ENCODE measurements around the gene SOCS4. TPM values are rescaled to one million over a fixed set of nuclear protein-coding genes. Genes with fewer than 3 reads are reported as not detected.

The SOCS4 gene
- total and polyA plus RNA-seq, 8 donors, result 4.1 to 29.2 (median 11.2) TPM

DNA sequence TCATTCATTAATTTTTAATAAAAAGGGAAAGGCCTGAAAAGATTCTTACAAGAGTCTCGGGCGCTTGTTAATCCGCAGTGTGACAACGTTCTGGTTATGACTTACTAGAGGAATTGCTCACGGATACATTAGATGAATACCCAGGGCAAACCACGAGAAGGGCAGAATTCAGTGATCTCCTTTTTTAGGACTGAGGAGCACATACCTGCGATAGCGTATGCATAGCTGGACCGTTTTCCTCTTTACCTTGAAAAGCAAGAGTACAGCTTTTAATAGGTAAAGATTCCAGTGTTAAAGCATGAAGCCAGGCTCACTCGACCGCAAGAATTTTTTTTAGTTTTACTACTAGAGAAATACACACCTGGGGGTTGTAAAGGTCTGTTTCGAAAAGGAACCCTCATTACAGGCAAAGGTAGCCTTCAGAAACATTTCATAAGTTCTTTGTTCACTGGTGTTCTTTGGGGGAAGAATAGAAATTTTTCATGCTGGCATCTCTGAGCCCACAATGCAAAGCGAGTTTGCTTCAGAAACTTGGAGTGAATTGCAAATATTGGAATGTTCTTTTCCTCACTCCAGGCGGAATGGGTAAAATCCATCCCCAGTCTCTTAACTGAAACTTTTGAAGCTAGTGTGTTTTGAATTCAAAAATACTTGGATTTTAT, 25.4 kb downstream of the SOCS4 start:
- Histone ChIP-seq H3K9me3 (no peaks in the 10 kb centered on the region), H3K4me1 (peaks cover 36 to 54% (median 43%) of the 10 kb centered on the region in 4 donors), H3K4me3 (peak overlapping the region; percentile 55 to 96 (median 79)), H3K36me3 (peaks cover 0 to 11% (median under 1%) of the 10 kb centered on the region in 4 donors), H3K27me3 (no peaks in the 10 kb centered on the region), H3K27ac (peak overlapping the region; percentile 98 to 100 (median 100))
- intact Hi-C loops (cut with DNase I; ENCODE audit: low total_unique reads), result no loop called here
- WGBS, 5 donors, result 2 to 6% (median 3%) methylated on average over 14 of the region's 14 CpGs
- DNase-seq, result peak in 1 of 2 donors; percentile 55
- TF ChIP-seq POLR2AphosphoS5 (IDR thresholded peaks at IDR 0.05), result no peak

DNA sequence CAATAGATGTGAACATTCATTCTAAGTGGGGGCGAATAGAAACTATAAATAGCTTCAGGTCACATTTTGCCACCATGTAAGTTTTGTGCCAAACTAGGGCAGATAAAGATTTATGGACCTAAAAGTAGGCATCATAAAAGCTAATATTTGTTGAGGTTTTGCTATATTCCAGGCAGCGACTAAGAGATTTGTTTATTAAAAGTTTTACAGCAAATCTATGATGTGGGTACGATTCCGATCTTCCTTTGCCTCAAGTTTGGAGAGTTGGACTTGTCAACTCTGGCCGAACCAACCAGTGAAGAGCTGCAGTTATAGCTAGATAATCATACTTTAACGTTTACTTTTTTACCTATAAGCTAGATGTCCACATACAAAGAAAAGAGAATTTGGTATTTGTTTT, 26.0 kb downstream of the SOCS4 start:
- Histone ChIP-seq H3K27me3 (no peaks in the 10 kb centered on the region), H3K4me1 (peaks cover 36 to 61% (median 43%) of the 10 kb centered on the region in 4 donors), H3K4me3 (peak overlapping the region; percentile 55 to 96 (median 79)), H3K9me3 (no peaks in the 10 kb centered on the region), H3K36me3 (peaks cover 0 to 17% (median 6%) of the 10 kb centered on the region in 4 donors), H3K27ac (peak overlapping the region in 4 of 5 donors; percentile 98 to 100 (median 100))
- TF ChIP-seq POLR2AphosphoS5 (IDR thresholded peaks at IDR 0.05) (no peak), EP300 (IDR thresholded peaks at IDR 0.05) (no peak), POLR2A (IDR thresholded peaks at IDR 0.05) (no peak)
- 19 to 54% (median 37%) methylated on average over 6 of the region's 6 CpGs for WGBS, 5 donors
- peak in 1 of 2 donors; percentile 12 for DNase-seq
- intact Hi-C loops (cut with DNase I; ENCODE audit: low total_unique reads), result no loop called here

DNA sequence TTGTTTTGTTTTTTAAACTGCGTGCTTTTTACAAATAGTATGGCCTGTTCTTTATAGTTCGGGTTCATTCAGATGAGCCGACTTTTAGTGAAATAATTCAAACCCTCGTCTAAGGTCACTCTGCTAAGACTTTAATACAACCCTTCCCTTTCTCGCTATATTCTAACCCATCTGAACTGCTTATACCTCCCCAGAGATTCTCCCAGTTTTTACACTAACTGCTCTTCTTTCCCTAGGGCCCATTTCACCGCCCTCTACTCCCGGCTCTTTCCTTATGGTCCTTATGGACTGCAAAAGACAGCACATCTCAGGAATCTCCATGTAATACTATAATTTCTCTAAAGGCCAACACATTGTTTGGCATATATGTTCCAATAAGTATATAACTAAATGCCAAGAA, 26.5 kb downstream of the SOCS4 start:
- Histone ChIP-seq H3K4me1 (peaks cover 36 to 65% (median 43%) of the 10 kb centered on the region in 4 donors), H3K27me3 (no peaks in the 10 kb centered on the region), H3K27ac (peak overlapping the region in 3 of 5 donors; percentile 99 to 100 (median 100)), H3K9me3 (no peaks in the 10 kb centered on the region), H3K4me3 (peak overlapping the region in 2 of 4 donors; percentile 55 to 67), H3K36me3 (peaks cover under 1 to 22% (median 9%) of the 10 kb centered on the region in 4 donors)
- TF ChIP-seq EP300 (IDR thresholded peaks at IDR 0.05) (no peak), POLR2AphosphoS5 (IDR thresholded peaks at IDR 0.05) (no peak), POLR2A (IDR thresholded peaks at IDR 0.05) (no peak)
- TF ChIP-seq, protein P1, sequence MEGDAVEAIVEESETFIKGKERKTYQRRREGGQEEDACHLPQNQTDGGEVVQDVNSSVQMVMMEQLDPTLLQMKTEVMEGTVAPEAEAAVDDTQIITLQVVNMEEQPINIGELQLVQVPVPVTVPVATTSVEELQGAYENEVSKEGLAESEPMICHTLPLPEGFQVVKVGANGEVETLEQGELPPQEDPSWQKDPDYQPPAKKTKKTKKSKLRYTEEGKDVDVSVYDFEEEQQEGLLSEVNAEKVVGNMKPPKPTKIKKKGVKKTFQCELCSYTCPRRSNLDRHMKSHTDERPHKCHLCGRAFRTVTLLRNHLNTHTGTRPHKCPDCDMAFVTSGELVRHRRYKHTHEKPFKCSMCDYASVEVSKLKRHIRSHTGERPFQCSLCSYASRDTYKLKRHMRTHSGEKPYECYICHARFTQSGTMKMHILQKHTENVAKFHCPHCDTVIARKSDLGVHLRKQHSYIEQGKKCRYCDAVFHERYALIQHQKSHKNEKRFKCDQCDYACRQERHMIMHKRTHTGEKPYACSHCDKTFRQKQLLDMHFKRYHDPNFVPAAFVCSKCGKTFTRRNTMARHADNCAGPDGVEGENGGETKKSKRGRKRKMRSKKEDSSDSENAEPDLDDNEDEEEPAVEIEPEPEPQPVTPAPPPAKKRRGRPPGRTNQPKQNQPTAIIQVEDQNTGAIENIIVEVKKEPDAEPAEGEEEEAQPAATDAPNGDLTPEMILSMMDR (IDR thresholded peaks at IDR 0.05), result no peak
- no peak for DNase-seq
- 61 to 81% (median 70%) methylated on average over 7 of the region's 7 CpGs for WGBS, 5 donors
- intact Hi-C loops (cut with DNase I; ENCODE audit: low total_unique reads), result no loop called here

DNA sequence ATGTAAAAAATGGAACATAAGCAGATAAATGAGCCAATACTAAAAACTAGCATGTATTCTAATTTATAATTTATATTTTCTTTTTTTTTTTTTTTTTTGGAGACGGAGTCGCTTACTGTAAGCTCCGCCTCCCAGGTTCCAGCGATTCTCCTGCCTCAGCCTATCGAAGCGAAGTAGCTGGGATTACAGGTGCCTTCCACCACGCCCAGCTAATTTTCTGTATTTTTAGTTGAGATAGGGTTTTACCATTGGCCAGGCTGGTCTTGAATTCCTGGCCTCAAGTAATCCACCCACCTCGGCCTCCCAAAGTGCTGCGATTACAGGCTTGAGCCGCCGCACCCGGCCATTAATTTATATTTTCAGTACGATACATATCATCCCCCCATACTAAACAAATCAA, 27.1 kb downstream of the SOCS4 start:
- intact Hi-C loops (cut with DNase I; ENCODE audit: low total_unique reads), result no loop called here

DNA sequence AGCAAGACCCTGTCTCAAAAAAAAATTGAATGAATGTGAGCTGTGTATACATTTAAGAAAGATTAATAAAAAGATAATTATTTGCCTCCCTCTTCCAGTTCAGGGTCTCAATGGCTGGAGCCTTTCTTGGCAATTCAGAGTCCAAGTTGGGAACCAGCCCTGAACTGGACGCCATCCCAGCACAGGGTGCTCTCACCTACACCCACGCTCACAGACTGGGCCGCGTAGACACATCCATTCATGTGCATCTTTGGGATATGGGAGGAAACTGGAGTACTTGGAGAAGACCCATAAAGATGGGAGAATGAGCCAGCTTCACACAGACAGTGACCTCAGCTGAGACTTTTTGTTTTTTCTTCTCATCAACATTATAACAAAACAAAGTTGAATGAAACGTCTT, 30.9 kb downstream of the SOCS4 start:
- H3K4me3 ChIP-seq, result no peak overlapping the region
- H3K36me3 ChIP-seq, result peaks cover 9 to 38% (median 20%) of the 10 kb centered on the region in 4 donors
- DNase-seq, result no peak
- H3K9me3 ChIP-seq, result no peaks in the 10 kb centered on the region
- 93 to 97% (median 94%) methylated on average over 5 of the region's 5 CpGs for WGBS, 5 donors
- no peak overlapping the region for H3K27ac ChIP-seq
- intact Hi-C loops (cut with DNase I; ENCODE audit: low total_unique reads), result no loop called here
- TF ChIP-seq, protein P1 (IDR thresholded peaks at IDR 0.05), result no peak
- H3K27me3 ChIP-seq, result no peaks in the 10 kb centered on the region
- H3K4me1 ChIP-seq, result peaks cover 27 to 67% (median 37%) of the 10 kb centered on the region in 4 donors

More for the DNA sequence above, 27.1 kb downstream of the SOCS4 start:
- no peak for TF ChIP-seq POLR2A (IDR thresholded peaks at IDR 0.05)
- TF ChIP-seq, protein P1 (IDR thresholded peaks at IDR 0.05), result no peak
- no peak for TF ChIP-seq POLR2AphosphoS5 (IDR thresholded peaks at IDR 0.05)
- TF ChIP-seq EP300 (IDR thresholded peaks at IDR 0.05), result no peak
- Histone ChIP-seq H3K4me3 (no peak overlapping the region), H3K27ac (no peak overlapping the region), H3K27me3 (no peaks in the 10 kb centered on the region), H3K36me3 (peaks cover 2 to 22% (median 10%) of the 10 kb centered on the region in 4 donors), H3K4me1 (peaks cover 36 to 66% (median 43%) of the 10 kb centered on the region in 4 donors), H3K9me3 (no peaks in the 10 kb centered on the region)
- 96 to 98% (median 97%) methylated on average over 13 of the region's 13 CpGs for WGBS, 5 donors
- no peak for DNase-seq

All from stomach (tissue), 9 donors.